Erythroblast (primary cell): ENCODE data around the gene CACNA1S.
A peak's percentile ranks its signal among the peaks of the same experiment; 100 is the strongest.

Experiments
- DNase-seq, 2 experiments: peaks; one replicate each; lab custom pipeline; 2025; lab: John Stamatoyannopoulos, UW
- GATA1 ChIP-seq: IDR thresholded peaks from 2 replicates; pipeline ENCODE4 v1.6.1; 2011; ENCODE audit warnings: low read depth, mild to moderate bottlenecking, control low read depth, low read length, moderate library complexity
- POLR2A ChIP-seq: IDR thresholded peaks from 2 replicates; pipeline ENCODE4 v1.6.1; 2011; ENCODE audit warnings: mild to moderate bottlenecking, low read length

CACNA1S gene

GRCh38 chr1:201119206-201120197, 7.3 kb upstream of the CACNA1S start:
- DNase-seq, result peak; percentile 27 to 52
- TF ChIP-seq GATA1, result no peak
- TF ChIP-seq POLR2A, result no peak

GRCh38 chr1:201116091-201116490, 3.9 kb upstream of the CACNA1S start:
- no peak for TF ChIP-seq GATA1
- no peak for TF ChIP-seq POLR2A
- no peak for DNase-seq

- TF ChIP-seq GATA1 (no peak), POLR2A (no peak)
These were observed 3.2 kb upstream of the CACNA1S start for GRCh38 chr1:201115390-201115937.

GRCh38 chr1:201114245-201115131, 2.3 kb upstream of the CACNA1S start:
- peak; percentile 42 to 60 for DNase-seq
- TF ChIP-seq GATA1 (no peak), POLR2A (no peak)

More at GRCh38 chr1:201115390-201115937, 3.2 kb upstream of the CACNA1S start:
- no peak for DNase-seq

- TF ChIP-seq POLR2A, result no peak
- TF ChIP-seq GATA1, result no peak
- no peak for DNase-seq
These were observed 1.4 kb upstream of the CACNA1S start for GRCh38 chr1:201113451-201114244.

GRCh38 chr1:201112926-201113325, 700 bp upstream of the CACNA1S start:
- TF ChIP-seq POLR2A (no peak), GATA1 (no peak)

GRCh38 chr1:201111672-201112071, 554 bp downstream of the CACNA1S start:
- TF ChIP-seq POLR2A (no peak), GATA1 (no peak)
- DNase-seq, result no peak

More at GRCh38 chr1:201112926-201113325, 700 bp upstream of the CACNA1S start:
- DNase-seq, result no peak

- no peak for TF ChIP-seq POLR2A
- no peak for TF ChIP-seq GATA1
- DNase-seq, result no peak
These were observed 1.1 kb downstream of the CACNA1S start for GRCh38 chr1:201111156-201111555.

GRCh38 chr1:201110616-201111015, 1.6 kb downstream of the CACNA1S start:
- DNase-seq, result no peak
- TF ChIP-seq GATA1 (no peak), POLR2A (no peak)

GRCh38 chr1:201110138-201110537, 2.1 kb downstream of the CACNA1S start:
- DNase-seq, result no peak
- TF ChIP-seq GATA1 (no peak), POLR2A (no peak)

GRCh38 chr1:201109651-201110050, 2.6 kb downstream of the CACNA1S start:
- no peak for TF ChIP-seq GATA1
- TF ChIP-seq POLR2A, result no peak
- no peak for DNase-seq

- DNase-seq, result no peak
- TF ChIP-seq GATA1, result no peak
- TF ChIP-seq POLR2A, result no peak
These were observed 3.6 kb downstream of the CACNA1S start for GRCh38 chr1:201108614-201109013.
